HFF-Myc (cell line): ENCODE results near the gene NDFIP2.

Experiments used
- DNase-seq: peaks from one replicate; pipeline ENCODE4 v3.0.0-alpha.2; 2011; ENCODE audit warnings: low read depth; ENCODE audit errors: extremely low read depth
- H3K4me3 ChIP-seq: replicated peaks from 2 replicates; pipeline ENCODE4 v1.5.1; 2011; ENCODE audit warnings: low read depth, mild to moderate bottlenecking, control low read depth, low read length
- TF ChIP-seq, protein P1 (sequence below): IDR thresholded peaks from 2 replicates; pipeline ENCODE4 v1.5.1; 2012; ENCODE audit warnings: mild to moderate bottlenecking, low read depth, low read length, control low read depth; ENCODE audit errors: missing control alignments

NDFIP2 gene

DNA sequence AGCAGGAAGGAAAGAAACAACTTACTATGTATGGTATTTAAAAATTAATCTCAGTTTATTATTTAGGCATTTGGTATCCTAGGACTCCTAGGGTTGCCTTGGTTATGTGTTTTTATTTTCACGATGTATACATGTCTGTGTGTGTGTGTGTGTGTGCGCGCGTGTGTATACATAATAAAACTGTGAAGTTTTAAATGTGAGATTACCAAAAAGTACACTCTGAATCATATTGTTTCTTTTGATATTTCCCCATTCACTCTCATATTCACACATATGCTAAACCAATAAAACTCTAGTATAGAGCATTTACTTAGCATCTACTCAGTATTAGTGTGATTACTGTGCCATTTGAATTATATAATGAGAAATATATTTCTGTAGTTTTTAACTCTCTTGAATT, 30.8 kb upstream of the NDFIP2 start:
- DNase-seq: no peak
- no peak overlapping the region for H3K4me3 ChIP-seq
- TF ChIP-seq, protein P1, sequence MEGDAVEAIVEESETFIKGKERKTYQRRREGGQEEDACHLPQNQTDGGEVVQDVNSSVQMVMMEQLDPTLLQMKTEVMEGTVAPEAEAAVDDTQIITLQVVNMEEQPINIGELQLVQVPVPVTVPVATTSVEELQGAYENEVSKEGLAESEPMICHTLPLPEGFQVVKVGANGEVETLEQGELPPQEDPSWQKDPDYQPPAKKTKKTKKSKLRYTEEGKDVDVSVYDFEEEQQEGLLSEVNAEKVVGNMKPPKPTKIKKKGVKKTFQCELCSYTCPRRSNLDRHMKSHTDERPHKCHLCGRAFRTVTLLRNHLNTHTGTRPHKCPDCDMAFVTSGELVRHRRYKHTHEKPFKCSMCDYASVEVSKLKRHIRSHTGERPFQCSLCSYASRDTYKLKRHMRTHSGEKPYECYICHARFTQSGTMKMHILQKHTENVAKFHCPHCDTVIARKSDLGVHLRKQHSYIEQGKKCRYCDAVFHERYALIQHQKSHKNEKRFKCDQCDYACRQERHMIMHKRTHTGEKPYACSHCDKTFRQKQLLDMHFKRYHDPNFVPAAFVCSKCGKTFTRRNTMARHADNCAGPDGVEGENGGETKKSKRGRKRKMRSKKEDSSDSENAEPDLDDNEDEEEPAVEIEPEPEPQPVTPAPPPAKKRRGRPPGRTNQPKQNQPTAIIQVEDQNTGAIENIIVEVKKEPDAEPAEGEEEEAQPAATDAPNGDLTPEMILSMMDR: no peak

- peak; percentile 81 for DNase-seq
- TF ChIP-seq, protein P1: no peak
- H3K4me3 ChIP-seq: no peak overlapping the region
Measured at GRCh38 chr13:79451500-79451962, 29.4 kb upstream of the NDFIP2 start.

GRCh38 chr13:79452239-79452913, 28.6 kb upstream of the NDFIP2 start:
- DNase-seq: no peak
- TF ChIP-seq, protein P1: no peak
- H3K4me3 ChIP-seq: no peak overlapping the region

- H3K4me3 ChIP-seq: no peak overlapping the region
- TF ChIP-seq, protein P1: no peak
- no peak for DNase-seq
Measured at GRCh38 chr13:79455331-79455730, 25.6 kb upstream of the NDFIP2 start.

GRCh38 chr13:79456051-79456450, 24.9 kb upstream of the NDFIP2 start:
- DNase-seq: no peak
- TF ChIP-seq, protein P1: no peak
- no peak overlapping the region for H3K4me3 ChIP-seq

DNA sequence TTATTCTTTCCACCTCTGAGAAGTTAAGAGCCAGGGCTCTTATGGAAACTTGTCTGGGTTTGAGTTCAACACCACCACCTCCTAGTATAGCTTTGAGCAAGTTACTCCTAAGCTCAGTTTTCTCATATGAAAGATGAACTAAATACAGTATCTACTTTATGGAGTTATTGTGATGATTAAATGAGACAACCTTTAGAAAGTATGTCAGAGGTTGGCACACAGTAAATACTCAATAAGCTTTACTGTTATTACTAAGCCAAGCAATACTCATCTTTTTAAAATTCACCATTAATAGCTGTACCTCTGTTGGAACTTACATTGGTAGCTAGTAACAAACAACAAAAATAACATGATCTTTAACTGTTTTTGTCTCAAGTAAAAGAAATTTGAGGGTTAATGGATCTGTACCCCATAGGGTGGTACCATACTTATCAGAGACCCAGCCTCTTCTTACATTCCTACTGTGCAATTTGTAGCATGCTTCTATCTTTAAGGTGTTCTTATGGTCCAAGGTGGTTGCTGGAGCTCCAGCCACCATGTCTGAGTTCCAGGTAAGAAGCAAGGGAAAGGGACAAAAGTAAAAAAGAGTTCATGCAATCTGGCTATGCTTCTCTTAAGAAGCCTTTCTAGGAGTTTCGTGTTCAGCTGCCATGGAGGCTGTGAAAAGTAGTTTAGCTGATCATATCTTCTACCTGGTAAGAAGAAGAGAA, 24.1 kb upstream of the NDFIP2 start:
- H3K4me3 ChIP-seq: no peak overlapping the region
- DNase-seq: no peak

More for the DNA sequence above, 24.1 kb upstream of the NDFIP2 start:
- TF ChIP-seq, protein P1: no peak
